Keratinocyte (primary cell): Measurements from ENCODE around the gene IFFO2. TPM values are rescaled to one million over a fixed set of nuclear protein-coding genes. Genes with fewer than 3 reads are reported as not detected.

ENCODE experiments used
- DNase-seq: peaks from one replicate; pipeline ENCODE4 v3.0.0-alpha.2; 2011; ENCODE audit warnings: low read depth, missing footprints, low spot score
- FAIRE-seq: peaks from 2 replicates; lab custom pipeline; 2011; peaks lifted over from hg19 to GRCh38; lab: Jason Lieb, UNC
- H2AFZ ChIP-seq: 2 replicates; pipeline ENCODE4 v1.6.0; 2012; ENCODE audit warnings: low read length, control low read depth, inconsistent platforms; ENCODE audit not compliant: control insufficient read depth
- H3K27ac ChIP-seq: 2 replicates; pipeline ENCODE4 v1.5.1; 2011; ENCODE audit warnings: low read length; ENCODE audit not compliant: control insufficient read depth, insufficient read depth
- H3K27me3 ChIP-seq: 3 replicates; pipeline ENCODE4 v1.6.0; 2011; ENCODE audit warnings: low read length; ENCODE audit not compliant: control insufficient read depth, insufficient read depth; ENCODE audit errors: extremely low read depth
- H3K36me3 ChIP-seq, 2 experiments: 2 replicates in 1 of 2; 3 replicates in 1 of 2; pipeline ENCODE4 v1.5.1; 2011; ENCODE audit warnings: low read length in 2 of 2, mild to moderate bottlenecking in 1 of 2; ENCODE audit not compliant: control insufficient read depth in 2 of 2, insufficient read depth in 2 of 2; ENCODE audit errors: extremely low read depth in 1 of 2
- H3K4me1 ChIP-seq: 3 replicates; pipeline ENCODE4 v1.5.1; 2011; ENCODE audit warnings: low read length; ENCODE audit not compliant: control insufficient read depth, insufficient read depth; ENCODE audit errors: extremely low read depth
- H3K4me2 ChIP-seq: 3 replicates; pipeline ENCODE4 v1.6.0; 2011; ENCODE audit warnings: low read depth, low read length; ENCODE audit not compliant: control insufficient read depth, insufficient read depth; ENCODE audit errors: extremely low read depth
- H3K4me3 ChIP-seq, 3 experiments: fragments of 200-600 bp in 1 of 3; sonication (generic) in 1 of 3; 2 replicates in 2 of 3; 3 replicates in 1 of 3; pipeline ENCODE4 v1.5.1; 2011 to 2016; ENCODE audit warnings: low read length in 3 of 3, mild to moderate bottlenecking in 3 of 3, control low read depth in 2 of 3, inconsistent platforms in 1 of 3, low read depth in 1 of 3, mixed read lengths in 1 of 3, mixed run types in 1 of 3, moderate library complexity in 1 of 3; ENCODE audit not compliant: control insufficient read depth in 2 of 3, insufficient read depth in 2 of 3; ENCODE audit errors: extremely low read depth in 1 of 3
- H3K79me2 ChIP-seq: 2 replicates; pipeline ENCODE4 v1.6.0; 2012; ENCODE audit warnings: low read length; ENCODE audit not compliant: control insufficient read depth, insufficient read depth
- H3K9ac ChIP-seq: 3 replicates; pipeline ENCODE4 v1.6.0; 2011; ENCODE audit warnings: low read length; ENCODE audit not compliant: control insufficient read depth, insufficient read depth; ENCODE audit errors: extremely low read depth
- H3K9me1 ChIP-seq: 3 replicates; pipeline ENCODE4 v1.6.0; 2011; ENCODE audit warnings: low read length; ENCODE audit not compliant: control insufficient read depth, insufficient read depth; ENCODE audit errors: extremely low read depth
- H3K9me3 ChIP-seq: 2 replicates; pipeline ENCODE4 v1.5.1; 2012; ENCODE audit warnings: low read depth, low read length; ENCODE audit not compliant: control insufficient read depth
- H4K20me1 ChIP-seq: 3 replicates; pipeline ENCODE4 v1.6.0; 2011; ENCODE audit warnings: low read length; ENCODE audit not compliant: control insufficient read depth, insufficient read depth; ENCODE audit errors: extremely low read depth
- EZH2 ChIP-seq: IDR thresholded peaks from one replicate; pipeline ENCODE4 v1.6.1; 2012; ENCODE audit warnings: inconsistent platforms, mild to moderate bottlenecking, low read length, moderate library complexity
- dilution Hi-C: fragments of 300-500 bp; cut with MboI; formaldehyde crosslinking; loops from one replicate; pipeline ENCODE4 v1.7.0; 2020; ENCODE audit warnings: low sequenced_read_pairs; ENCODE audit not compliant: extremely low pct_ligation_motif_present
- polyA plus RNA-seq, 5 experiments: library from polyadenylated mRNA; depleted of rRNA in 3 of 5; stranded (reverse) in 3 of 5; stranded (forward) in 1 of 5; unstranded in 1 of 5; fragments of >200 nt; gene quantifications; 1 replicate in 1 of 5; 2 replicates in 3 of 5; 3 replicates in 1 of 5; pipeline versions ENCODE4 v1.2.1 to v1.2.3, GENCODE V29; 2011 to 2012; ENCODE audit warnings: missing spikeins in 2 of 5, low read depth in 1 of 5, low replicate concordance in 1 of 5
- TF ChIP-seq, protein P1 (sequence below), 3 experiments: IDR thresholded peaks in 1 of 3; conservative IDR thresholded peaks in 1 of 3; optimal IDR thresholded peaks in 1 of 3; 2 replicates in 2 of 3; 3 replicates in 1 of 3; pipeline versions ENCODE3 to v1.5.1; 2011; ENCODE audit warnings: low read length in 3 of 3, mild to moderate bottlenecking in 3 of 3, moderate library complexity in 2 of 3, control low read depth in 1 of 3, inconsistent platforms in 1 of 3; ENCODE audit not compliant: insufficient read depth in 2 of 3; ENCODE audit errors: extremely low read depth in 1 of 3

The IFFO2 gene
- polyA plus RNA-seq, 1 donor (not counting 4 experiments of a cell fraction or from before 2014, with no cell fraction given): 57.9 TPM

DNA sequence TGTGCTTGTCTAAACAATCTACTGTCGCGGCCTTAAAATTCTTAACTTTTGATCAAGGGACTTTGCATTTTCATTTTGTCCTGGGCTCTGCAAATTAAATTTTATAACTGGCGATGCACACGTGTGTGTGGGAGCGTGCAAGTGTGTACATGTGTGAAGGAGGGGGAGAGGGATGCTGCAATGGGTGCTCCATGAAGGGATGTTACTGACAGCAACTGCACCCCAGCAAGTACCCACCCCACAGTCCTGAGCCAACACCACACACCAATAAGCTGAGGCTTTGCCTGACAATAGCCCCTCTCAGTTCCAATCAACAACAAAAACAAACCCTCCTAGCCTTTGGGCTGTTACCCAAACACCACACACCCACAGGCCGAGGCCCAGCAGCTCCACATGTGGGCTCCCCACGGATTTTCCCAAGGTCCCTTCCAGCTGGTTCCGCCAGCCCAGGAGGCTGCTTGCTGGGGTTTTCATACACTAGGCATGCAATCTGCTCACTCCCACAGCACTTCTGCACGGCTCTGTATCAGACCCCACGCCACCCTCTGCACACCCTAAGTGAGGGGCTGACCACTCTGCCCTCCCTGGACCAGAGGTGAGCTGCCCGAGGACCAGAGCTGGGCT lies 32.8 kb upstream of the IFFO2 start:
- H4K20me1 ChIP-seq: no peaks in the 10 kb centered on the region
- TF ChIP-seq EZH2: no peak
- TF ChIP-seq, protein P1, sequence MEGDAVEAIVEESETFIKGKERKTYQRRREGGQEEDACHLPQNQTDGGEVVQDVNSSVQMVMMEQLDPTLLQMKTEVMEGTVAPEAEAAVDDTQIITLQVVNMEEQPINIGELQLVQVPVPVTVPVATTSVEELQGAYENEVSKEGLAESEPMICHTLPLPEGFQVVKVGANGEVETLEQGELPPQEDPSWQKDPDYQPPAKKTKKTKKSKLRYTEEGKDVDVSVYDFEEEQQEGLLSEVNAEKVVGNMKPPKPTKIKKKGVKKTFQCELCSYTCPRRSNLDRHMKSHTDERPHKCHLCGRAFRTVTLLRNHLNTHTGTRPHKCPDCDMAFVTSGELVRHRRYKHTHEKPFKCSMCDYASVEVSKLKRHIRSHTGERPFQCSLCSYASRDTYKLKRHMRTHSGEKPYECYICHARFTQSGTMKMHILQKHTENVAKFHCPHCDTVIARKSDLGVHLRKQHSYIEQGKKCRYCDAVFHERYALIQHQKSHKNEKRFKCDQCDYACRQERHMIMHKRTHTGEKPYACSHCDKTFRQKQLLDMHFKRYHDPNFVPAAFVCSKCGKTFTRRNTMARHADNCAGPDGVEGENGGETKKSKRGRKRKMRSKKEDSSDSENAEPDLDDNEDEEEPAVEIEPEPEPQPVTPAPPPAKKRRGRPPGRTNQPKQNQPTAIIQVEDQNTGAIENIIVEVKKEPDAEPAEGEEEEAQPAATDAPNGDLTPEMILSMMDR (optimal IDR thresholded peaks at IDR 0.05 in 1 of 3, IDR thresholded peaks at IDR 0.05 in 1 of 3, conservative IDR thresholded peaks at IDR 0.05 in 1 of 3; ENCODE audit: extremely low read depth in 1 of 3, insufficient read depth in 2 of 3, low read length in 3 of 3): no peak
- H3K9me1 ChIP-seq: no peaks in the 10 kb centered on the region
- H3K27me3 ChIP-seq: no peaks in the 10 kb centered on the region
- H3K9me3 ChIP-seq: no peaks in the 10 kb centered on the region
- peaks cover 5% of the 10 kb centered on the region for H3K4me1 ChIP-seq
- no peak overlapping the region for H3K9ac ChIP-seq
- no peak overlapping the region for H2AFZ ChIP-seq
- DNase-seq (no peak), FAIRE-seq (no peak)
- H3K4me2 ChIP-seq: no peak overlapping the region
- dilution Hi-C loops: no loop called here
- no peak overlapping the region for H3K4me3 ChIP-seq
- no peaks in the 10 kb centered on the region for H3K36me3 ChIP-seq
- H3K79me2 ChIP-seq: no peaks in the 10 kb centered on the region
- H3K27ac ChIP-seq: no peak overlapping the region

DNA sequence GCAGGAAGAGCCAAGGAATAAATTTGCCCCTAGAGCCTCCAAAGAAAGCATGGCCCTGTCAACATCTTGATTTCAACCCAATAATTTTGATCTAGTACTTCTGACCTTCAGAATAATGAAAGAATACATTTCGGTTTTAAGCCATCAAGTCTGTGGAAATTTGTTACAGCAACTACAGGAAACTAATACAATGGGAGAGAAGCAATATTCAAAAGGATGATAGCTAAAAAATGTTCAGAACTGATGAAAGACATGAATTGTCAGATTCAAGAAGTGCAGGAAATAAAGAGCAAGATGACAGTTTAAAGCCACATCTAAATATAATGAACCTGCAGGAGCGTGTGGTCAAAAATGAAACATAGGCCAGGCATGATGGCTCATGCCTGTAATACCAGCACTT lies 24.8 kb upstream of the IFFO2 start:
- no peak for TF ChIP-seq EZH2
- Histone ChIP-seq H3K27me3 (no peaks in the 10 kb centered on the region), H3K9me1 (no peaks in the 10 kb centered on the region), H3K9me3 (peaks cover 2% of the 10 kb centered on the region), H2AFZ (no peak overlapping the region), H3K36me3 (no peaks in the 10 kb centered on the region), H3K9ac (no peak overlapping the region), H4K20me1 (no peaks in the 10 kb centered on the region), H3K4me3 (no peak overlapping the region), H3K79me2 (no peaks in the 10 kb centered on the region), H3K4me1 (no peaks in the 10 kb centered on the region), H3K4me2 (no peak overlapping the region), H3K27ac (no peak overlapping the region)
- DNase-seq (no peak), FAIRE-seq (no peak)
- dilution Hi-C loops: no loop called here

DNA sequence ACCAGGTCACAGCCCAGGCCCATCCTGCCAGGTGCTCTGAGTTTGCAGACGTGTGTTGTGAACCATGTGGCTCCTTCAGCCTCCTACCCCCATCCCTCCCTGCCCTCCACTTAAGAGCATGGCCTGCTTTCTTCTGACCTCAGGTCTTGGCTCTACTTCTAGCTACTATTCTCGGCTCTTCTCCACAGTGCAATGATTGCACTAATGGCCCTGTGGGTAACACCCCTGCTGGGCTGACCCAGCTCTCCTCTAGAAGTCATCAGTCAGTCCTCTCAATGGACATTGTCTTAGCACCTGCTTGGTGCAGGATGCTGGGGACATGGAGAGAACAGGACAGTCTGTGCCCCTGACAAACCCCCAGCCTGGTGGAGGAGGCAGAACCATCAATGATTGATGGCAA lies 22.2 kb upstream of the IFFO2 start:
- Histone ChIP-seq H3K9me3 (peaks cover 2% of the 10 kb centered on the region), H3K4me3 (no peak overlapping the region), H3K27me3 (no peaks in the 10 kb centered on the region), H3K4me1 (no peaks in the 10 kb centered on the region), H3K36me3 (no peaks in the 10 kb centered on the region), H3K27ac (no peak overlapping the region), H3K9me1 (no peaks in the 10 kb centered on the region), H2AFZ (no peak overlapping the region), H3K79me2 (no peaks in the 10 kb centered on the region), H3K4me2 (no peak overlapping the region), H4K20me1 (no peaks in the 10 kb centered on the region), H3K9ac (no peak overlapping the region)
- dilution Hi-C loops: no loop called here
- TF ChIP-seq, protein P1 (optimal IDR thresholded peaks at IDR 0.05 in 1 of 3, IDR thresholded peaks at IDR 0.05 in 1 of 3, conservative IDR thresholded peaks at IDR 0.05 in 1 of 3; ENCODE audit: extremely low read depth in 1 of 3, insufficient read depth in 2 of 3, low read length in 3 of 3): no peak
- no peak for TF ChIP-seq EZH2
- no peak for FAIRE-seq
- DNase-seq: no peak
